ENCODE measurements around the gene PLCH1.

PLCH1 gene

DNA sequence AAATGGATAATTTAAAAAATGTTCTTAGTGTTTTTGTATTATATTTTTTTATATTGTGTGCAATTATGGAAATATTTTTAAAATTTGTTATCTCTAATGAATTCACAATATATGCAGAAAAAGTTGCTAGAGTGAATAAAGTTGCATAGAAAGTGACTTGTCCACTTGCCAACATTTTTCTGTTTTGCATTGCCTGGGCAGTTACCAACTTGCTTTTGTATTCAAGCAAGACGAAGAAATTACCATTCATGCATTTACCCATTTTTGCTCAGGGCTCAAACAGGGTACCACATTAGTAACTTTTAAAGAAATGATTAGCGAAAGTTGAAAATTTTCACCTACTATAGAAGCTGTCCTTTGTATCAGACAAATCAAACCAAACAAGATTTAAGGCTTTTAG is 298.5 kb downstream of the PLCH1 start:
- Histone ChIP-seq H2AK5ac (ENCODE audit: low read length, severe bottlenecking) (no peak overlapping the region), H3K18ac (ENCODE audit: low read depth in 1 of 2, low read length in 2 of 2) (no peak overlapping the region), H3K79me1 (replicated peaks; ENCODE audit: low read length, poor library complexity, severe bottlenecking) (no peaks in the 10 kb centered on the region), H3K9ac (ENCODE audit: low read length) (no peak overlapping the region), H2BK15ac (ENCODE audit: low read depth, poor library complexity, severe bottlenecking) (no peak overlapping the region), H3K9me3 (ENCODE audit: control insufficient read depth, low read length) (no peaks in the 10 kb centered on the region), H2AFZ (ENCODE audit: low read depth, low read length) (no peak overlapping the region), H3K27ac (ENCODE audit: low read length, poor library complexity, severe bottlenecking) (no peak overlapping the region), H2BK12ac (ENCODE audit: low read length in 2 of 2) (no peak overlapping the region), H4K8ac (ENCODE audit: low read length) (no peak overlapping the region), H2BK5ac (ENCODE audit: low read depth, low read length, poor library complexity, severe bottlenecking) (no peak overlapping the region), H2BK120ac (ENCODE audit: low read depth, low read length) (no peak overlapping the region), H3K27me3 (ENCODE audit: control insufficient read depth in 1 of 2, insufficient read depth in 1 of 2, low read length in 2 of 2) (no peaks in the 10 kb centered on the region), H3K4ac (ENCODE audit: low read depth in 1 of 2, low read length in 2 of 2) (no peak overlapping the region), H4K91ac (ENCODE audit: low read length) (no peak overlapping the region), H3K14ac (ENCODE audit: low read length in 2 of 2) (no peak overlapping the region), H3K4me2 (ENCODE audit: low read length, poor library complexity, severe bottlenecking) (no peak overlapping the region), H3K23ac (ENCODE audit: low read length in 2 of 2) (no peak overlapping the region), H3K4me3 (ENCODE audit: insufficient read depth in 1 of 2, low read depth in 1 of 2, low read length in 2 of 2) (no peak overlapping the region), H3K36me3 (ENCODE audit: control insufficient read depth in 1 of 2, insufficient read depth in 2 of 2, low read depth in 1 of 2, low read length in 2 of 2) (no peaks in the 10 kb centered on the region), H3K4me1 (ENCODE audit: control insufficient read depth, insufficient read depth, low read depth, low read length) (no peaks in the 10 kb centered on the region)
- no peak for DNase-seq
- WGBS: 100% methylated on average over 1 of the region's 2 CpGs

DNA sequence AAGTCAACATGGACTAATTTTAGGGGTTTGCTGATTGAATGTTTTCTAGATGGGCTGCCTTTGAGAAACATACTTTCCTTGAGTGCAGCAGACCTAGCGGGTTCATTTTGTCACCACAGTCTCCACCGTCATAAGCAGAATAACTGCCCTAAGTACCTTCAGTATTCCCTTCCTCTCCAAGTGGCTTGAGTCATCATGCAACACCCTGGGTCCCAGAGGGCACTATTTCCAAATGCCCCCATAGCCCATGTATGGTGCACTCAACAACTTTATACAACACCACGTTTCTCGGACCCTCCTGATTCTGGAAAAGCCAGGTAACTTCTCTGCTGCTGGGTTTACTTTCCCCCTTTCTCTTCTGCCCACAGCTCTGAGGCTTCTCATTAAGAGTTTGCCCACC is 300.1 kb downstream of the PLCH1 start:
- no peaks in the 10 kb centered on the region for H3K27me3 ChIP-seq (ENCODE audit: control insufficient read depth in 1 of 2, insufficient read depth in 1 of 2, low read length in 2 of 2)
- H4K91ac ChIP-seq (ENCODE audit: low read length): no peak overlapping the region
- DNase-seq: no peak
- no peak overlapping the region for H3K27ac ChIP-seq (ENCODE audit: low read length, poor library complexity, severe bottlenecking)
- H2AFZ ChIP-seq (ENCODE audit: low read depth, low read length): no peak overlapping the region
- no peaks in the 10 kb centered on the region for H3K4me1 ChIP-seq (ENCODE audit: control insufficient read depth, insufficient read depth, low read depth, low read length)
- H3K4ac ChIP-seq (ENCODE audit: low read depth in 1 of 2, low read length in 2 of 2): no peak overlapping the region
- no peak overlapping the region for H4K8ac ChIP-seq (ENCODE audit: low read length)
- WGBS: 90% methylated on average over 4 of the region's 4 CpGs
- no peaks in the 10 kb centered on the region for H3K36me3 ChIP-seq (ENCODE audit: control insufficient read depth in 1 of 2, insufficient read depth in 2 of 2, low read depth in 1 of 2, low read length in 2 of 2)
- no peaks in the 10 kb centered on the region for H3K79me1 ChIP-seq (replicated peaks; ENCODE audit: low read length, poor library complexity, severe bottlenecking)
- H2BK120ac ChIP-seq (ENCODE audit: low read depth, low read length): no peak overlapping the region
- no peak overlapping the region for H3K4me2 ChIP-seq (ENCODE audit: low read length, poor library complexity, severe bottlenecking)
- H3K14ac ChIP-seq (ENCODE audit: low read length in 2 of 2): no peak overlapping the region
- H3K9me3 ChIP-seq (ENCODE audit: control insufficient read depth, low read length): no peaks in the 10 kb centered on the region
- no peak overlapping the region for H3K4me3 ChIP-seq (ENCODE audit: insufficient read depth in 1 of 2, low read depth in 1 of 2, low read length in 2 of 2)
- no peak overlapping the region for H2BK5ac ChIP-seq (ENCODE audit: low read depth, low read length, poor library complexity, severe bottlenecking)
- H3K18ac ChIP-seq (ENCODE audit: low read depth in 1 of 2, low read length in 2 of 2): no peak overlapping the region
- no peak overlapping the region for H2BK12ac ChIP-seq (ENCODE audit: low read length in 2 of 2)
- H3K23ac ChIP-seq (ENCODE audit: low read length in 2 of 2): no peak overlapping the region
- no peak overlapping the region for H2BK15ac ChIP-seq (ENCODE audit: low read depth, poor library complexity, severe bottlenecking)
- no peak overlapping the region for H2AK5ac ChIP-seq (ENCODE audit: low read length, severe bottlenecking)
- no peak overlapping the region for H3K9ac ChIP-seq (ENCODE audit: low read length)

DNA sequence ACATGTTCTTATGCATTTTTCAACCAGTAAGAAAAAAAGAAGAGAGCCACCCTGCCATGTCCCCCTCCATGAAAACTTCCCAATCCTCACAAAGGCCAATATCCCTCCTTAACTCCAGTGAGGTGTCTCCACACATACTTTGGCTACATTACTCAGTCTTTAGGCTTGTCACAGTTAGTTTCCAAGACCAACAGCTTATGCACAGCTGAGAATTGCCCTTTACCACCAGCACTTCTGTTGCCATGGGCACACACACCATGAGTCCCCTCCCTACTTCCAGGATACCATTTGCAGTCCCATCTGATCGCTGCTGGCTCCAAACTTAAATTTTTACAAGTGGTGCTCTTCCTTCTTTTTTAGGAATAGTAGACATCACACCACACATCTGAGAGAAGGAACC is 301.1 kb downstream of the PLCH1 start:
- no peak overlapping the region for H2AFZ ChIP-seq (ENCODE audit: low read depth, low read length)
- no peak overlapping the region for H2BK5ac ChIP-seq (ENCODE audit: low read depth, low read length, poor library complexity, severe bottlenecking)
- no peak overlapping the region for H2BK15ac ChIP-seq (ENCODE audit: low read depth, poor library complexity, severe bottlenecking)
- no peak overlapping the region for H2BK12ac ChIP-seq (ENCODE audit: low read length in 2 of 2)
- DNase-seq: no peak
- H3K36me3 ChIP-seq (ENCODE audit: control insufficient read depth in 1 of 2, insufficient read depth in 2 of 2, low read depth in 1 of 2, low read length in 2 of 2): no peaks in the 10 kb centered on the region
- no peaks in the 10 kb centered on the region for H3K27me3 ChIP-seq (ENCODE audit: control insufficient read depth in 1 of 2, insufficient read depth in 1 of 2, low read length in 2 of 2)
- H2BK120ac ChIP-seq (ENCODE audit: low read depth, low read length): no peak overlapping the region
- H3K18ac ChIP-seq (ENCODE audit: low read depth in 1 of 2, low read length in 2 of 2): no peak overlapping the region
- no peak overlapping the region for H3K4ac ChIP-seq (ENCODE audit: low read depth in 1 of 2, low read length in 2 of 2)
- H3K4me1 ChIP-seq (ENCODE audit: control insufficient read depth, insufficient read depth, low read depth, low read length): no peaks in the 10 kb centered on the region
- no peak overlapping the region for H3K27ac ChIP-seq (ENCODE audit: low read length, poor library complexity, severe bottlenecking)
- no peak overlapping the region for H3K4me2 ChIP-seq (ENCODE audit: low read length, poor library complexity, severe bottlenecking)
- no peaks in the 10 kb centered on the region for H3K79me1 ChIP-seq (replicated peaks; ENCODE audit: low read length, poor library complexity, severe bottlenecking)
- H2AK5ac ChIP-seq (ENCODE audit: low read length, severe bottlenecking): no peak overlapping the region
- H3K23ac ChIP-seq (ENCODE audit: low read length in 2 of 2): no peak overlapping the region
- 60% methylated on average over 1 of the region's 1 CpG for WGBS
- no peak overlapping the region for H4K8ac ChIP-seq (ENCODE audit: low read length)
- no peak overlapping the region for H4K91ac ChIP-seq (ENCODE audit: low read length)
- H3K9me3 ChIP-seq (ENCODE audit: control insufficient read depth, low read length): no peaks in the 10 kb centered on the region
- no peak overlapping the region for H3K9ac ChIP-seq (ENCODE audit: low read length)
- no peak overlapping the region for H3K4me3 ChIP-seq (ENCODE audit: insufficient read depth in 1 of 2, low read depth in 1 of 2, low read length in 2 of 2)
- no peak overlapping the region for H3K14ac ChIP-seq (ENCODE audit: low read length in 2 of 2)

DNA sequence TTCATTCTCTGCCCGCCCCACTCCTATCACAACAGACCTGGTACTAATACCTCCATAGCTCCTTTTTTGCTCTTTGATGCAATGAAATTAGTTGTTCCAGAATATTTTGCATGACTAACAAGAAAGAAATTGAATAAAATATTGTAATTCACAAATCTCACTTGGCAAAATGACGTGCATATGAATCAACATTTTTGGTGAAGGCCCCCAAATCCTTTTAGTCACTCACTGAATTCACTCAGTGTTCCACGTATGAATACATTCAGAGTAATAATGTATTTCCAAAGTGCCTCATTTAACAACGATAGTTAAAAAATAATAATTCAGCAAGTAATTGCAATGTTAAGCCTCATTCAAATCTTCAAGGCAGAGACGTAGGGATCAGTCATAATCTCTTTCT is 302.8 kb downstream of the PLCH1 start:
- H3K27ac ChIP-seq (ENCODE audit: low read length, poor library complexity, severe bottlenecking): peak overlapping the region; percentile 89
- H3K9ac ChIP-seq (ENCODE audit: low read length): no peak overlapping the region
- H2BK120ac ChIP-seq (ENCODE audit: low read depth, low read length): no peak overlapping the region
- no peaks in the 10 kb centered on the region for H3K79me1 ChIP-seq (replicated peaks; ENCODE audit: low read length, poor library complexity, severe bottlenecking)
- no peak overlapping the region for H3K4me3 ChIP-seq (ENCODE audit: insufficient read depth in 1 of 2, low read depth in 1 of 2, low read length in 2 of 2)
- H3K14ac ChIP-seq (ENCODE audit: low read length in 2 of 2): no peak overlapping the region
- no peak overlapping the region for H3K18ac ChIP-seq (ENCODE audit: low read depth in 1 of 2, low read length in 2 of 2)
- no peak overlapping the region for H3K4ac ChIP-seq (ENCODE audit: low read depth in 1 of 2, low read length in 2 of 2)
- WGBS: 80% methylated on average over 5 of the region's 5 CpGs
- H2AK5ac ChIP-seq (ENCODE audit: low read length, severe bottlenecking): no peak overlapping the region
- no peak overlapping the region for H2AFZ ChIP-seq (ENCODE audit: low read depth, low read length)
- H2BK12ac ChIP-seq (ENCODE audit: low read length in 2 of 2): no peak overlapping the region
- H4K91ac ChIP-seq (ENCODE audit: low read length): no peak overlapping the region
- no peak overlapping the region for H3K23ac ChIP-seq (ENCODE audit: low read length in 2 of 2)
- H3K9me3 ChIP-seq (ENCODE audit: control insufficient read depth, low read length): no peaks in the 10 kb centered on the region
- H3K4me2 ChIP-seq (ENCODE audit: low read length, poor library complexity, severe bottlenecking): no peak overlapping the region
- H3K36me3 ChIP-seq (ENCODE audit: control insufficient read depth in 1 of 2, insufficient read depth in 2 of 2, low read depth in 1 of 2, low read length in 2 of 2): no peaks in the 10 kb centered on the region
- no peak overlapping the region for H2BK15ac ChIP-seq (ENCODE audit: low read depth, poor library complexity, severe bottlenecking)
- no peaks in the 10 kb centered on the region for H3K4me1 ChIP-seq (ENCODE audit: control insufficient read depth, insufficient read depth, low read depth, low read length)
- H2BK5ac ChIP-seq (ENCODE audit: low read depth, low read length, poor library complexity, severe bottlenecking): no peak overlapping the region
- no peaks in the 10 kb centered on the region for H3K27me3 ChIP-seq (ENCODE audit: control insufficient read depth in 1 of 2, insufficient read depth in 1 of 2, low read length in 2 of 2)
- no peak overlapping the region for H4K8ac ChIP-seq (ENCODE audit: low read length)
- no peak for DNase-seq
